ENCODE data around the gene COX8A.

COX8A gene

GRCh38 chr11:64019106-64020037 is 45.0 kb downstream of the COX8A start:
- DNase-seq (ENCODE audit: low read depth in 2 of 2): no peak

DNA sequence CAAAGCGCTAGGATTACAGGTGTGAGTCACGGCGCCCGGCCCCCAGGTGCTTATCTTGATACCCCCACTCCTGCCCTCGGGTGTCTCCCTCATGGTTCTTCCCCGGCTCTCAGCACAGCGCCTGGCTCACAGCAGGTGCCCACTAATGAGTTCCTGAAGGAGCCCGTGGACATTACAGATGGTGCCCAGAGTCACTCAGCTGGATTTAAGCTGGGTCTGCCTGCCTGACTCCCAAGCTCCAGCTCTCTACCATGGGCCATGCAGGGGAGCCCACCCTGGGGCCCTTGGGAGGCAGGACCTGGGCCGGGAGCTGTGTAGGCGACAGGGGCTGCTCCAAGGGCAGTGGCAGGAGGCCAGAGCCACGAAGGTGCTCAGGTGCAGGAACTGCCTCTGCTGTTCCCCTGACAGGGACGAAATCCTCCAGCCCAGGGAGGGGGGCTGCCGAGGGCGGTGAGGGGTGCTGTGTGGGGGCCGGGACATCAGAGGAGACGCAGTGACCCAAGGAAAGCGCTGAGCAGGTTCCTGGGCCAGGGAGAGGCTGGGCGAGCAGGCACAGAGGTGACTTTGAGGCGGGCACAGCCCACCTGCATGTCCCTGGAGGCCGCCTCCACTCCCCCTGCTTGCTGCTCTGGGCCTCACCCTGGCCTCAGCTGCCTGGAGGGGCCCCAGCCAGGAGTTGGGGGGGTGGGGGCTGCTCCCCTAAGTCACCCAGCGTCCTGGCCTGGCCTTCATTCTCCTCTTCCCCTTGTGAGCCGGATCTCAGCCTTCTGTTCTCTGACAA is 46.7 kb downstream of the COX8A start:
- no peak for DNase-seq (ENCODE audit: low read depth in 2 of 2)

- no peak for DNase-seq (ENCODE audit: low read depth in 2 of 2)
Measured at GRCh38 chr11:64021757-64022093, 47.3 kb downstream of the COX8A start.

DNA sequence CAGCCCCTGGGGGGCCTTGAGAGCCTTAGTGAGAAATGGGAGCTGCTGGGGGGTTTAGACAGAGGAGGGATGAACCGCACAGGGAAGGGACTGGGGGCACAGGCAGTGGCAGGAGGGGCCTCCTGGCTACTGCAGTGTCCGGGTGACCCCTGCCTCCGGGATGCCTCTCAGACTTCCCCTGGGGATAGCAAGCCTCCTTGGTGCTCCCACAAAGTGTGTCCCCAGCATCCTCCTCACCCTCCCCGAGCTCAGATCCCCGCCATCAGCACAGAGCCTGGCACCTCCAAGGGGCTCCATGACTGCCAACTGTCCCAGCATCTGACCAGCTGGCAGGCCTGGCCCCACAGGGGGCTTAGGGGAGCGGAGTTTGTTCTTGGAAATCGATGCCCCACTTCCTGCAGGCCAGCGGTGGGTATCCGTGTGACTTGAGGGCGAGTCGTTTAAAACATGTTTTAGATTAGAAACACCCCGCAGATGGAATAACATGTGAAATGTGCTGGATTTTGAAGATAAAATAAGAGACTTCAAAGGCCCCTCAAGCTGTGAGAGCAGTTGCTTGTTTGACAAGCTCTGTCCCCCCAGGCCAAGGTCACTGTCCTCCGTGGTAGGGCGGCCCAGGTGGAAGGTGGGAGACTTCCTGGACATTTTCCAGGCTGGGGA is 47.8 kb downstream of the COX8A start:
- DNase-seq (ENCODE audit: low read depth in 2 of 2): no peak

- DNase-seq (ENCODE audit: low read depth in 2 of 2): no peak
Measured at GRCh38 chr11:64023712-64024710, 49.6 kb downstream of the COX8A start.

DNA sequence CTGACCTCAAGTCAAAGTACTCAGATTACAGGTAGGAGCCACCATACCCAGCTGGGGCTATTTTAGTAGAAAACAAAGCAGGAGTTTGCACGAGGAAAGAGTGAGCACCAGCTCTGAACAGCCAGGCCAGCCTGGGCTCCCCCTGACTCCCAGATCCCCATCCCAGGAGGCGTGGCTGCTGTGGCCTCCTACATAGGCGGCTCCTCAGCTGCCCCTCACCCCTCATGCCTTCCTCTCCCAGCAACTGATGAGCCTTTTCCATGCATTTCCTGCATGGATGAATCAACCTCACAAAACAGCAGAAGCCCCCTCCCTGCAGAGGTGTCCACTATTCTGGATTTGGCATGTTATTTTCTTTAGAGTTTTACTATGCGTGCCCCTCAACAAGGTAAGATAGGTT is 50.8 kb downstream of the COX8A start:
- DNase-seq (ENCODE audit: low read depth in 2 of 2): no peak
